ENCODE measurements around the gene CHST8. TPM values are rescaled to one million over a fixed set of nuclear protein-coding genes. Genes with fewer than 3 reads are reported as not detected.

CHST8 gene
- total and polyA plus RNA-seq, 2 experiments from 2014 or later = 9.3 to 38.2 TPM

DNA sequence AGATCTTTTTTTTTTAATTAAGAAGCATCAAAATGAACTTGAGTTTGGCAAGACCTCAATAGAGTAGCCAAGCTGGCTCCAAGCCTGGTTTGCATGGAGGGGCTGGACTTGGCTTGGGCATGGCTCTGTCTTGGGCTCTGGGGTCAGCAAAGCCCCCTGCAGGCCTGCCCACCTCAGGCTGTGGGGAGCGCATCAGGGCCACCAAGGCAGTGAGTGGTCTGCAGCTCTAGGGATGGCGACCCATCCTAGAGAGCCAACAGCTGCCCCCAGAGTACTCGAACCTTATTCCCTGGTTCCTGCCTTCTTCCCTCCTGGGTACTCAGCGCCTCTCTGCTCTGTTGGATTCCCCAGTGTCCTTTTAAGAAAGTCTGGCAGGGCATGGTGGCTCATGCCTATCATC, 5.4 kb upstream of the CHST8 start (continued):
- TF ChIP-seq, protein P1, sequence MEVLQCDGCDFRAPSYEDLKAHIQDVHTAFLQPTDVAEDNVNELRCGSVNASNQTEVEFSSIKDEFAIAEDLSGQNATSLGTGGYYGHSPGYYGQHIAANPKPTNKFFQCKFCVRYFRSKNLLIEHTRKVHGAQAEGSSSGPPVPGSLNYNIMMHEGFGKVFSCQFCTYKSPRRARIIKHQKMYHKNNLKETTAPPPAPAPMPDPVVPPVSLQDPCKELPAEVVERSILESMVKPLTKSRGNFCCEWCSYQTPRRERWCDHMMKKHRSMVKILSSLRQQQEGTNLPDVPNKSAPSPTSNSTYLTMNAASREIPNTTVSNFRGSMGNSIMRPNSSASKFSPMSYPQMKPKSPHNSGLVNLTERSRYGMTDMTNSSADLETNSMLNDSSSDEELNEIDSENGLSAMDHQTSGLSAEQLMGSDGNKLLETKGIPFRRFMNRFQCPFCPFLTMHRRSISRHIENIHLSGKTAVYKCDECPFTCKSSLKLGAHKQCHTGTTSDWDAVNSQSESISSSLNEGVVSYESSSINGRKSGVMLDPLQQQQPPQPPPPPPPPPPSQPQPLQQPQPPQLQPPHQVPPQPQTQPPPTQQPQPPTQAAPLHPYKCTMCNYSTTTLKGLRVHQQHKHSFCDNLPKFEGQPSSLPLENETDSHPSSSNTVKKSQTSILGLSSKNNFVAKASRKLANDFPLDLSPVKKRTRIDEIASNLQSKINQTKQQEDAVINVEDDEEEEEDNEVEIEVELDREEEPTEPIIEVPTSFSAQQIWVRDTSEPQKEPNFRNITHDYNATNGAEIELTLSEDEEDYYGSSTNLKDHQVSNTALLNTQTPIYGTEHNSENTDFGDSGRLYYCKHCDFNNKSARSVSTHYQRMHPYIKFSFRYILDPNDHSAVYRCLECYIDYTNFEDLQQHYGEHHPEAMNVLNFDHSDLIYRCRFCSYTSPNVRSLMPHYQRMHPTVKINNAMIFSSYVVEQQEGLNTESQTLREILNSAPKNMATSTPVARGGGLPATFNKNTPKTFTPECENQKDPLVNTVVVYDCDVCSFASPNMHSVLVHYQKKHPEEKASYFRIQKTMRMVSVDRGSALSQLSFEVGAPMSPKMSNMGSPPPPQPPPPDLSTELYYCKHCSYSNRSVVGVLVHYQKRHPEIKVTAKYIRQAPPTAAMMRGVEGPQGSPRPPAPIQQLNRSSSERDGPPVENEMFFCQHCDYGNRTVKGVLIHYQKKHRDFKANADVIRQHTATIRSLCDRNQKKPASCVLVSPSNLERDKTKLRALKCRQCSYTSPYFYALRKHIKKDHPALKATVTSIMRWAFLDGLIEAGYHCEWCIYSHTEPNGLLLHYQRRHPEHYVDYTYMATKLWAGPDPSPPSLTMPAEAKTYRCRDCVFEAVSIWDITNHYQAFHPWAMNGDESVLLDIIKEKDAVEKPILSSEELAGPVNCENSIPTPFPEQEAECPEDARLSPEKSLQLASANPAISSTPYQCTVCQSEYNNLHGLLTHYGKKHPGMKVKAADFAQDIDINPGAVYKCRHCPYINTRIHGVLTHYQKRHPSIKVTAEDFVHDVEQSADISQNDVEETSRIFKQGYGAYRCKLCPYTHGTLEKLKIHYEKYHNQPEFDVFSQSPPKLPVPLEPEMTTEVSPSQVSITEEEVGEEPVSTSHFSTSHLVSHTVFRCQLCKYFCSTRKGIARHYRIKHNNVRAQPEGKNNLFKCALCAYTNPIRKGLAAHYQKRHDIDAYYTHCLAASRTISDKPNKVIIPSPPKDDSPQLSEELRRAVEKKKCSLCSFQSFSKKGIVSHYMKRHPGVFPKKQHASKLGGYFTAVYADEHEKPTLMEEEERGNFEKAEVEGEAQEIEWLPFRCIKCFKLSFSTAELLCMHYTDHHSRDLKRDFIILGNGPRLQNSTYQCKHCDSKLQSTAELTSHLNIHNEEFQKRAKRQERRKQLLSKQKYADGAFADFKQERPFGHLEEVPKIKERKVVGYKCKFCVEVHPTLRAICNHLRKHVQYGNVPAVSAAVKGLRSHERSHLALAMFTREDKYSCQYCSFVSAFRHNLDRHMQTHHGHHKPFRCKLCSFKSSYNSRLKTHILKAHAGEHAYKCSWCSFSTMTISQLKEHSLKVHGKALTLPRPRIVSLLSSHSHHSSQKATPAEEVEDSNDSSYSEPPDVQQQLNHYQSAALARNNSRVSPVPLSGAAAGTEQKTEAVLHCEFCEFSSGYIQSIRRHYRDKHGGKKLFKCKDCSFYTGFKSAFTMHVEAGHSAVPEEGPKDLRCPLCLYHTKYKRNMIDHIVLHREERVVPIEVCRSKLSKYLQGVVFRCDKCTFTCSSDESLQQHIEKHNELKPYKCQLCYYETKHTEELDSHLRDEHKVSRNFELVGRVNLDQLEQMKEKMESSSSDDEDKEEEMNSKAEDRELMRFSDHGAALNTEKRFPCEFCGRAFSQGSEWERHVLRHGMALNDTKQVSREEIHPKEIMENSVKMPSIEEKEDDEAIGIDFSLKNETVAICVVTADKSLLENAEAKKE (CRISPR knock-in tag; IDR thresholded peaks at IDR 0.05) = no peak
- TF ChIP-seq CREB1 (CRISPR knock-in tag; IDR thresholded peaks at IDR 0.05; ENCODE audit: low read depth) = no peak
- no peak for TF ChIP-seq POLR2AphosphoS5 (IDR thresholded peaks at IDR 0.05; ENCODE audit: low read depth)
- no peak for TF ChIP-seq JUNB (IDR thresholded peaks at IDR 0.05; ENCODE audit: unreplicated experiment)
- no peak for TF ChIP-seq ZNF331 (CRISPR knock-in tag; IDR thresholded peaks at IDR 0.05; ENCODE audit: low read depth)
- no peak for TF ChIP-seq STAT1 (IDR thresholded peaks at IDR 0.05; ENCODE audit: unreplicated experiment)
- TF ChIP-seq, protein P2, sequence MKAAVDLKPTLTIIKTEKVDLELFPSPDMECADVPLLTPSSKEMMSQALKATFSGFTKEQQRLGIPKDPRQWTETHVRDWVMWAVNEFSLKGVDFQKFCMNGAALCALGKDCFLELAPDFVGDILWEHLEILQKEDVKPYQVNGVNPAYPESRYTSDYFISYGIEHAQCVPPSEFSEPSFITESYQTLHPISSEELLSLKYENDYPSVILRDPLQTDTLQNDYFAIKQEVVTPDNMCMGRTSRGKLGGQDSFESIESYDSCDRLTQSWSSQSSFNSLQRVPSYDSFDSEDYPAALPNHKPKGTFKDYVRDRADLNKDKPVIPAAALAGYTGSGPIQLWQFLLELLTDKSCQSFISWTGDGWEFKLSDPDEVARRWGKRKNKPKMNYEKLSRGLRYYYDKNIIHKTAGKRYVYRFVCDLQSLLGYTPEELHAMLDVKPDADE (IDR thresholded peaks at IDR 0.05) = no peak
- TF ChIP-seq, protein P3, sequence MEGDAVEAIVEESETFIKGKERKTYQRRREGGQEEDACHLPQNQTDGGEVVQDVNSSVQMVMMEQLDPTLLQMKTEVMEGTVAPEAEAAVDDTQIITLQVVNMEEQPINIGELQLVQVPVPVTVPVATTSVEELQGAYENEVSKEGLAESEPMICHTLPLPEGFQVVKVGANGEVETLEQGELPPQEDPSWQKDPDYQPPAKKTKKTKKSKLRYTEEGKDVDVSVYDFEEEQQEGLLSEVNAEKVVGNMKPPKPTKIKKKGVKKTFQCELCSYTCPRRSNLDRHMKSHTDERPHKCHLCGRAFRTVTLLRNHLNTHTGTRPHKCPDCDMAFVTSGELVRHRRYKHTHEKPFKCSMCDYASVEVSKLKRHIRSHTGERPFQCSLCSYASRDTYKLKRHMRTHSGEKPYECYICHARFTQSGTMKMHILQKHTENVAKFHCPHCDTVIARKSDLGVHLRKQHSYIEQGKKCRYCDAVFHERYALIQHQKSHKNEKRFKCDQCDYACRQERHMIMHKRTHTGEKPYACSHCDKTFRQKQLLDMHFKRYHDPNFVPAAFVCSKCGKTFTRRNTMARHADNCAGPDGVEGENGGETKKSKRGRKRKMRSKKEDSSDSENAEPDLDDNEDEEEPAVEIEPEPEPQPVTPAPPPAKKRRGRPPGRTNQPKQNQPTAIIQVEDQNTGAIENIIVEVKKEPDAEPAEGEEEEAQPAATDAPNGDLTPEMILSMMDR (conservative IDR thresholded peaks at IDR 0.05; ENCODE audit: low read depth in 2 of 2) = no peak
- TF ChIP-seq EZH2 (IDR thresholded peaks at IDR 0.05; ENCODE audit: low read depth, unreplicated experiment) = no peak
- no peak for TF ChIP-seq NANOG (IDR thresholded peaks at IDR 0.05; ENCODE audit: borderline replicate concordance)

Data from GM23338 (cell line).